Measurements from ENCODE around the gene SPATS1. TPM values are rescaled to one million over a fixed set of nuclear protein-coding genes. Genes with fewer than 3 reads are reported as not detected.

The SPATS1 gene
- total RNA-seq, 1 experiment from 2014 or later, result not detected

Other genes starting within 250 kb of the SPATS1 start
- gene MRPL14, start 215.2 kb upstream of the SPATS1 start, total RNA-seq (2014; rRNA removed; shearing (Covaris generic)), result 67.0 and 69.4 TPM in 2 replicates
- 7.1 and 12.7 TPM in 2 replicates for gene TMEM63B, start 215.1 kb upstream of the SPATS1 start, total RNA-seq (2014; rRNA removed; shearing (Covaris generic))
- gene CAPN11, start 183.8 kb upstream of the SPATS1 start, total RNA-seq (2014; rRNA removed; shearing (Covaris generic)), result not detected in 2 replicates
- 0.53 TPM in 1 of 2 replicates, not detected in the other for gene MYMX, start 125.7 kb upstream of the SPATS1 start, total RNA-seq (2014; rRNA removed; shearing (Covaris generic))
- gene SLC29A1, start 119.1 kb upstream of the SPATS1 start, total RNA-seq (2014; rRNA removed; shearing (Covaris generic)), result 6.7 and 11.0 TPM in 2 replicates
- 1,415 and 1,548 TPM in 2 replicates for gene HSP90AB1, start 95.5 kb upstream of the SPATS1 start, total RNA-seq (2014; rRNA removed; shearing (Covaris generic))
- 89.9 and 107 TPM in 2 replicates for gene SLC35B2, start 85.1 kb upstream of the SPATS1 start, total RNA-seq (2014; rRNA removed; shearing (Covaris generic))
- gene NFKBIE, start 77.1 kb upstream of the SPATS1 start, total RNA-seq (2014; rRNA removed; shearing (Covaris generic)), result 17.6 and 37.6 TPM in 2 replicates
- gene TMEM151B, start 72.2 kb upstream of the SPATS1 start, total RNA-seq (2014; rRNA removed; shearing (Covaris generic)), result not detected in 2 replicates
- 11.4 and 12.1 TPM in 2 replicates for gene AARS2, start 29.3 kb upstream of the SPATS1 start, total RNA-seq (2014; rRNA removed; shearing (Covaris generic))
- gene CDC5L, start 45.1 kb downstream of the SPATS1 start, total RNA-seq (2014; rRNA removed; shearing (Covaris generic)), result 38.0 and 41.2 TPM in 2 replicates